ENCODE data around the gene TFDP1. TPM values are rescaled to one million over a fixed set of nuclear protein-coding genes. Genes with fewer than 3 reads are reported as not detected.

Gene TFDP1
- total RNA-seq, 1 donor from 2014 or later: 34.5 TPM

DNA sequence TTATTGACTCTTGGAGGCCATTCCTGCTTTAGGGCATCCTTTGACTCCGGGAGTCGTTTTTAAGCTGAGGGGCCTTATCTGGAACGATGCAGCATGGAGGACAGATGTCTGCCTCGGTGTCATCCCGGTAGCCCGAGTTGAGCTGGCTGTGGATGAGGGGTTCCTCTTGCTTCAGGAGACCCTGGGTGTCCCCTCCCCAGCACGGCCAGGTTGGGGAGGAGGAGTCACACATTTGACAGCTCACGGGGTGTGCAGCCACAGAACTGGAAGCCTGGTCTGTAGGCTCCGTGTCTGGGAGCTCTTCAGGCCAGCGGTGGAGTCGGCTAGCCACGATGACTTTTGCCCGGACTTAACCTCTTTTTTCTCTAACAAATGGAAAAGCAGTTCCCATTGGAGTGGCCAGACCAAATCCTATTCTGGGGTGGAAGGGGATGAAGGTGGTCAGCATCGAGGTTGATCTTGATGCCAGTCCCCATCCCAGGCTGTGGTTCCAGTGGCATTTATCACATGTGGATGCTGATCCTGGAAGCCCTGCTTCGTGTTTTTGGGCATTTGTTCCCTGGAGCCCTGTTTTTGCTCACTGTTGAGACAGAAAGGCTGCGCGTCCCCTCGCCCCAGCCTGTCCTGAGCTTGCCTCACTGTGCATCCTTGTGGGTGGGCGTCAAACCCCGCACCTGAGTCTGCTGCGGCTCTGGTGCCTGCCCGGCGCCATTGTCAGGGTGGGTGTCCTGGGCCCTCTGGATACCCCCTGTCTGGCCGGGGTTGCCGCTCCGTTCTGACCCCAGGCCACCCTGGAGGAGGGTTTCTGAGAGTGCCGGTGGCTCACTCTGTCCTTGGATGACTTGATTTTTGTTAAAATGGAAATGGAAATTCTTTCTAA lies 12.0 kb downstream of the TFDP1 start:
- no peak for DNase-seq (ENCODE audit: low read depth in 2 of 2)

DNA sequence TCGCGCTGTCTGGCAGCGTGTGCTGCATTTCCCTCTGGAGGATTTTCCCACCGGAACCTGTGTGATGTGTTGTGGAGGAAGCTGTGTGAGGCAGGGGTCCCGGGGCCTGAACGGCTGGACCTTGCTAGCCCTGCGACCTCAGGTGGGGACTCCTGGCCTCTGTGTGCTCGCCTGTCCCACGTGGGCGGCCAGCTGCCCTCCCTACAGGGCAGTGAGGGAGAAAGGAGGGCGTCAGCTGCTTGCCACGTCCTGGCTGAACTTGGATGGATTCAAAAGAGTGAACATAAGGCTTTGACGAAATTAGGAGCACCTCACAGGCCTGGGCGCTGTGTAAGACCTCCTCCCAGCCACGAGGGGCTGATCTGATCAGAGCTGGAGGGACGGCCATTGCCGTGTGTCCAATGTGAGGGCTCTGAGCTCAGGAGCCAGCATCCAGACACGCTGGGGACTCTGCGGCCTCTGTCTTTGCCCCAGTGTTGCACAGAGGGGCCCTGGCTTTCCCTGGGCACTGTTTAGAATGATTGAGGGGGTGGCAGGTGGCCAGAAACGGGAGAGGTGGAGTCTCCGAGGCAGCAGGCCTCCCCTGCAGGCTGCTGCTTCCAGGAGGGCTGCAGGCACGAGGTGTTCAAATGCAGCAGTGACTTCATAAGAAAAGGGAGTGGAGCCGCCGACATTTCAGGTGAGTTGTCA lies 13.0 kb downstream of the TFDP1 start:
- no peak for DNase-seq (ENCODE audit: low read depth in 2 of 2)

DNA sequence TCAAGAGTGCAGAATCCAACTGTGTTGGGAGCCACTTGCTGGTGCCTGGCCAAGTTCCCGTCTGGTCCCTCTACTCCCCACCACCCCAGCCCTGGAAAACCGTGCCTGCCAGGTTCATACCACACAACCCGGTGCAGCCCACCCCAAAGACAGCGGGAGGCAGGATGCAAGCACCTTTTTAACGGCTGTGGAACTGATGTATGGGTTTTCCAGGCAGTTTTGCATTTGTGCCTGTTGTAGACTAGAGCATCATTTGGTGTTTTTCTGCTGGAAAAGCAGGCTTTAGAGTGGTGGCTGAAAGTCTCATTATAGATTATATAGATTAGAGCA lies 13.5 kb downstream of the TFDP1 start:
- no peak for DNase-seq (ENCODE audit: low read depth in 2 of 2)

DNA sequence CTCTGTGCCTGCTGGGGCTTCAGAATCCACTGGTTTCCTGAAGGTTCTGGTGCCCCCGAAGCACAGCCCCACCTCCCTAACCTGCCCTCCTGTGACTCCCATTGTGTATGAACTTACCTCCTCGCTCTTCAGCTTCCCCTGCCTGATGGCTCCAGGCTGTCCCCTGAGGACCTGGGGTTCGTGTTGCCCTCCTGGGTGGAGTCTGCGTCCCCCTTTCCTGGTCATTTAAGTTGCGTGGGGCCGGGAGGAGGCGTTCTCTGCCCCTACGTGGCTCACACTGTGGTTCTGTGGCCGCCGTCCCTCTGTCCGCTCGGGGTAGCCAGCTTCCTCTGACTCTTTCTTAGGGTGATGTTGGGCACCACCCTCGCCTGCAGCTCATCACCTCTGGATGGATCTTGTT lies 13.9 kb downstream of the TFDP1 start:
- DNase-seq (ENCODE audit: low read depth in 2 of 2): no peak

DNA sequence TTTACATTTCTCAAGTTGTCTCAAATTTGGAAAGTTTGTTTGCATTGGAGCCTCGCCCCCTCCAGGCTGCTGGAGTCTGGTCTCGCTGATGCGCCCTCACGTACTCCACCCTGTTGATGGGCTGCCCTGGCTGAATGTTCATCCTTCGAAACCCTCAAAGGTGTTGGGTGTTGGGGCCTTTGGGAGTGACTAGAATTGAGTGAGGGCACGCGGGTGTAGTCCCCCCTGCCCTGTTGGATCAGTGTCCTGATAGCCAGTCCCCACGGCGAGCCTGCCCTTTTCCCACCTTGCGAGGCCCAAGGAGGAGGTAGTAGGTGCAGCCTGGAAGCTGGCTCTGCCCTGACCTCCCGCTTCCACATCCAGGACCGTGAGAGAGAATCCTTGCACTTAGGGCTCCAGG lies 14.8 kb downstream of the TFDP1 start:
- DNase-seq (ENCODE audit: low read depth in 2 of 2): no peak

DNA sequence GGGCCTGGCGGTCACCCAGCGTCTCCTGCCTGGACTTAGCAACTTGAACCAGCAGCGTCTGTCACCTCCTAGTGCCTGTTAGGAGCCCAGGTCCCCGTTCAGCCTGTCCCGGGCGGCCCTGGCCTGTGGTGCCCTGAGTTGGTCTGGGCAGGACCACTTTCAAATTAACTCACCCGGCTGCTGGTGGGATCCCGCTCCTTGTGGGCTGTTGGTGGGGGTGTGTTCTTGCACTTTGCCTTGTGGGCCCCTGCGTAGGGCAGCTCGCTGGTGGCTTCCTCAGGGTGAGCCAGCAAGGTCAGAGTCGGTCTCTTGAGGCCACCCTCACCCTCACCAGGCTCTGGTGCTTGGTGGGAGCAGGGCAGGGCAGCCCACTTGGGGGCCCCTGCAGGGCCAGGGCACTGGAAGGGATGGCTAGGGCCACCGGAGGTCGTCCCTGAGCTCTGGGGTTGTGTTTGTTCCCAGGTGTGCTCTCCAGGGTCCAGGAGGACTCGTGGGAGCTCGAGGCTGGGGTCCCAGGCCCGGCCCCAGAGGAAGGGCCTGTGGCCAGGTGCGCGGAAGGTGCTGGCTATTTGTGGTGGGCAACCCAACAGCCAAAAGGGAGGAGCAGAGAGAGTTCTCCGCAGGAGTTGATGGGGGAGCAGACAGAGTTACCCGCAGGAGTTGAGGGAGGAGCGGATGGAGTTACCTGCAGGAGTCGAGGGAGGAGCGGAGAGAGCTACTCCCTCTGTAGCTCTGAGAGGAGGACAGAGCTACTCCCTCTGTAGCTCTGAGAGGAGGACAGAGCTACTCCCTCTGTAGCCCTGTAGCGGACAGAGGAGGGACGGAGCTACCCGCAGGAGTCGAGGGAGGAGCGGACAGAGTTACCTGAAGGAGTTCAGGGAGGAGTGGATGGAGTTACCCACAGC lies 16.9 kb downstream of the TFDP1 start:
- DNase-seq (ENCODE audit: low read depth in 2 of 2): no peak

DNA sequence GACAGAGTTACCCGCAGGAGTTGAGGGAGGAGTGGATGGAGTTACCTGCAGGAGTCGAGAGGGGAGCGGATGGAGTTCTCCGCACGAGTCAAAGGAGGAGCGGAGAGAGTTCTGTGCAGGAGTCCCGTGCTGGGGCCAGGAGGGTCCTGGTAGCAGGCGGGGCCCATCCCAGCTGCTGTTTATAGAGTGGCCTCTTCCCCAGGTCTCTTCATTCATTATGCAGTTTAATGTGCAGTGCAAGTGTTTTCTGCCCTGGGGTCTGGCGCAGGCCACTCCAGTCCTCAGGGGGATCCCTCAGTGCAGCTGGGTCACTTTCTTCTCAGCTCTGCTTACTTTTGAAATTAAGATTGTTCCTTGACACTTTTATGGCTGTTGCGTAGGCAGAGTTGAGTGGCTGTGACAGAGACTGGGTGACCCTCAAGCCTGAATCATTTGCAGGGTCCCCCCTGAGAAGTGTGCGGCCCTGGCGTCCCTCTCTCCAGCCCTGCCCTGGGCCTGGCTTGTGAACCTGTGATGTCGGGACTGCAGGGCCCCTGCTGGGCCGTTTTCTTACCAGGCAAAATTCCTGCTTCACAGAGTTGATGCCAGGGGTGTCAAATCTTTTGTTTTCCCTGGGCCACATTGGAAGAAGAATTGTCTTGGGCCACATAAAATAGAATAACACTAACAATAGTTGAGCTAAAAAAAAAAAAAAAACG lies 17.9 kb downstream of the TFDP1 start:
- no peak for DNase-seq (ENCODE audit: low read depth in 2 of 2)

DNA sequence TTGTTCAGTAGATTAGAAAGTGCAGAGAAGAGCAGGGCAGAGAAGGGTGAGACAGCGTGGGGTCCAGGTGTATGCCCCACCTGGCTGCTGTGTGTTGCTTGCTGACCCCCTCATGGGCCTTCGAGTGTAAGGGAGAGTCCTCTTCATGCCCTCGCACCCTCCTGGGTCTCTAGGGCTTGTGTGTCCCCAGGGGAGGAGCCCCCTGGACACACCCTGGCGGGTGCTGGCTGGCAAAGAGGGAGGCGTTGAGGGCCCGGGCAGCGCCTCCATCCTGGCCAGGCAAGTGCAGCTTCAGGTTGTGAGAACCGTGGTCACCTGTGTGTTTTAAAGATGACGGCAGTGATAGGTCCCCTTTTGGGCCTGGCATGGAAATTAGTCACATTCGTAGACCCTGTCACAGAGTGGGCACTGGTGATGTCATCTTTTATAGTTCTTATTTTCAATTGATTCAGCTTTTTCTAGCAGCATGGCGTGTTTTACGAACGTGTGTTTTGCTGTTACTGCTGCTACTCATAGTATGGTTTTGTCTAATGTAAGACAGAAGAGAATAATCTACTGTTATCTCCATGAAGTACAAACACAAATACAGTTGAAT lies 18.7 kb downstream of the TFDP1 start:
- DNase-seq (ENCODE audit: low read depth in 2 of 2): no peak

DNA sequence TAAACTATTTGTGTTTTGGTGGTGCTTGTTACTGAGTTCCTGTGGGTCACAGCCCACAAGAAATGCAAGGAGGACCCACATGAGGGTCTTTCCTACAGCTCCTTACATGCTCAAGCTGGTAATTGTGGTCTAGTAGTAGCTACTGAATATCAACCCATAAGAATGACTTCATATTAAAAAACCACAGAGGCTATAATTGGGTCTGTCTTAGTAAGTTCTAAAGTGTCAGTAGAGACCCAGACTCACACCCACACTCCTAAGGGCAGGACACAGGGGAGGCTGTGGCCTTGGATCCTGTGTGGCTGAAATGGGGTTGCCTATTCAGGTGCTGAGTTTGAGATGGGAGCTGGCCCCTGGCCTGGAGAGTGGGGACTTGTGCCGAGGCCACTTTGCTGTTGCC lies 19.6 kb downstream of the TFDP1 start:
- DNase-seq (ENCODE audit: low read depth in 2 of 2): no peak

DNA sequence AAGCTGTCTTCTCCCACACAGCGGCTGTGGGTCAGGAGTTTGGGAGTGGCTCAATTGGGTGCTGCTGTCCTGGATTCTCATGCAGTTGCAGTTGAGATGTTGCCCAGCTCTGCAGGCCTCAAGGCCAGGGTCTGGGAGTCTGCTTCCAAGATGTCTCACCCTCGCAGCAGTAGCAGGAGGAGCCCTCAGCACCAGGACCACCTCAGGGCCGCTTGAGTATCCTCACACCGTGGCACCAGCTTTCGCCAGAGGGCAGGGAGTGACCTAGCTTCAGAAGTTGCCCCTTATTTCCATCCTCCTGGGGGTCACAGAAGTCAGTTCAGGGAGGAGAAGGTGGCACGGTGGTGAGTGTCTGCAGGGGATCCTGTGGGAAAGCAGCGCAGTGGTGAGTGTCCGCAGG lies 20.9 kb downstream of the TFDP1 start:
- DNase-seq (ENCODE audit: low read depth in 2 of 2): no peak

DNA sequence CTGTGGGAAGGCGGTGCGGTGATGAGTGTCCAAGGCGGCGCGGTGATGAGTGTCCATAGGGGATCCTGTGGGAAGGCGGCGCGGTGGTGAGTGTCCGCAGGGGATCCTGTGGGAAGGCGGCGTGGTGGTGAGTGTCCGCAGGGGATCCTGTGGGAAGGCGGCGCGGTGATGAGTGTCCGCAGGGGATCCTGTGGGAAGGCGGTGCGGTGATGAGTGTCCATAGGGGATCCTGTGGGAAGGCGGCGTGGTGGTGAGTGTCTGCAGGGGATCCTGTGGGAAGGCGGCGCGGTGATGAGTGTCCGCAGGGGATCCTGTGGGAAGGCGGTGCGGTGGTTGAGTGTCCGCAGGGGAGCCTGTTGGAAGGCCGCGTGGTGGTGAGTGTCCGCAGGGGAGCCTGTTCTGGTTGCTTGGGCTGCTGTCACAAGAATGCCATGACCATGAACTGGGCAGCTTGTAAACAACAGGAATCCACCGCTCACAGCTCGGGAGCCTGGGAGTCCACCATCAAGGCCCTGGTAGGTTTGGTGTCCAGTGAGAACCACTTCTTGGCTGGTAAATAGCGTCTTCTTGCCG lies 21.4 kb downstream of the TFDP1 start:
- DNase-seq (ENCODE audit: low read depth in 2 of 2): no peak

DNA sequence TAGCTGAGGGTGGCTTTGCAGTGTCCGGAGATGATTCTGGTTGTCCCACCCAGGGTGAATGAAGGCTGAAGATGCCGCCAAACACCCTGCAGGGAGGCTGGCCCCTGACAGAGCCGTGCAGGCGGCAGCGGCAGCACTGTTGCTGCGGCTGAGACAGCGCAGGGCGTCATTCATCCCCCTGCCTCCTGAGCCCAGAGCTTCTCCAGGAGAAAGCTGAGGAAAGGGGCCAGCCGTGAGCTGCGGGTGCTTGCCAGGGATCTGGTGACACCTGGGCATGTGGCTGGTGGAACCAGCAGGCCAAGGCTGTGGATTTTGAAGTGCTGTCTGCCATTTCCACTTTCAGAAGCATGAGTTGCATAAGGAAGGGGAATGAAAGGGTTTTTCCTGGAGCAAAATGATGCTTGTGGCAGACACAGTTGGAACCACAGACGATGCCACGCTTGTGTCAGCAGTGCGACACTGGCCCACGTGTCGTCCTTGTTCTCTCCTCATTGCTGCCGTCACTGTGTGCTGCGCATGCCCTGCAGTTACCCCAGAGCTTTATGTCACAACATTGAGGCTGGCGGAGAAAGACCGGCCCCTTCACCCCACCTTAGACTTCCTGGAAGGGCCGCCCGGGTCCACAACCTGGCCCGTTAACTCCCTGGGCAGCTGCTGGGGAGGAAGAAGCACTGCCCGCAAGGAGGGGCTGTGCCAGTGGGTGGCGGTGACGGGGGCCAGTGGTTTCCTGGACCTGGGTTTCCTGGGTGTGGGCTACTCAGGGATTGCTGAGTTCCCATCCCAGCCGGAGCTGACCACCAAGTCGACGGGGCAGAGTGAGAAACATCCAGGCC lies 22.7 kb downstream of the TFDP1 start:
- DNase-seq (ENCODE audit: low read depth in 2 of 2): no peak

DNA sequence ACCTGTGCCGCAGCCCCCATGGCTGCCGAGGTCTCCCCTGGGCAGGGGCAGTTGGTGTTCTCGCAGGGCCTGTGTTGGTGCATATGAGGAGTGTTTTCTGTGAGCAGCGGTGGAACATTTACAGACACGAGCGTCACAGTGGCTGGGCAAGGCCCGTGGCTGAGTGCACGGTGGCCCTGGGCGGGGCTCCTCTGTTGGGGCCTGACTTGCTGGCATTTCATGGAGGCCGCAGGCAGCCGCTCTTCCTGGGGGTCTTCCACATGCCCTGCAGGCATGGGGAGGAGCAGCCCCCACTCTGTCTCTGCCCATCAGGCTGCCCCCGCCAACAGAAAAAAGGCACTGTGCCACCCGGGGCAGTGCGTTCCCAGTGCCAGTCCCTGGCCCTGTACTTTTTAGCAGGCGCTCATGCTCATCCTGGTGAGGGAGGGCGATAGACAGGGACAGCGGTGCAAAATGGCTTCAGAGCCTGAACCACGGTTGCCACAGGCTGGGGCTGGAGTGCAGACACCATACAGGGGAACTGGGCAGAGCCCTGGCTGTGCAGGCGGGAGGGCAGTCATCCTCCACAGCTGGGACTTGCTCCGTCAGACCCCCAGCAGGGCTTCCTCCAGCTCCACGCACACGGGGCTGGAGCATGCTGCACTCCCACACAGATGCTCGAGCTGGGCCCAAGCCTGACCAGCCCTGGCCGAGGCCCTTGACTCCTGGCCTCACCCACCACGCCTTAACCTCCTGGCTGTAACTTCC lies 23.5 kb downstream of the TFDP1 start:
- no peak for DNase-seq (ENCODE audit: low read depth in 2 of 2)

DNA sequence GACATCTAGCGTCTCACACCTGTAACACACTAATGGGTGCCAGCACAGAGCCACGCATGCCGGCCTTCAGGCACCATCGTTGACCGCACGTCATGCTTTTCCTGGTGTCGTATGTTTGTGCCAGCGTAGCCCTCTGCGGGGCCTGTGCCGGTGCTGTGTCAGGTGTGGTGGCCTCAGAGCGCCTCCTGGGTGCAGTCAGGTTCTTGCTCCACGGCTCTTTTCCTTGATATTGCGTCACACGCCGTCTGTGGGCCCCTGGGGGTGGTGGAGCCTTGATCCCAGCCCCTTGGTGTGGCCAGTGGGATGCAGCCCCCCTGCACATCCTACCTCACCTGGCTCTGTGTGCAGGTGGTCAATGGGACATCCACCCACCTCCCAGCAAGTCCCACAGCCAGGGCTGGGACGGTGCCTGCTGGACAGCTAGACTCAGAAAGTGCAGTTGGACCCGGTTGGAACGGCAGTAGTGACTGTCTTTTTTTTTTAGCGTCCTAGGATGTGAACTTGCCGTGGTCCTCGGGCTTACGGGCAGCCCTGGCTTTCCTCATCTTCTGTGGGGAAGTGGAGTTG lies 24.5 kb downstream of the TFDP1 start:
- DNase-seq (ENCODE audit: low read depth in 2 of 2): no peak

DNA sequence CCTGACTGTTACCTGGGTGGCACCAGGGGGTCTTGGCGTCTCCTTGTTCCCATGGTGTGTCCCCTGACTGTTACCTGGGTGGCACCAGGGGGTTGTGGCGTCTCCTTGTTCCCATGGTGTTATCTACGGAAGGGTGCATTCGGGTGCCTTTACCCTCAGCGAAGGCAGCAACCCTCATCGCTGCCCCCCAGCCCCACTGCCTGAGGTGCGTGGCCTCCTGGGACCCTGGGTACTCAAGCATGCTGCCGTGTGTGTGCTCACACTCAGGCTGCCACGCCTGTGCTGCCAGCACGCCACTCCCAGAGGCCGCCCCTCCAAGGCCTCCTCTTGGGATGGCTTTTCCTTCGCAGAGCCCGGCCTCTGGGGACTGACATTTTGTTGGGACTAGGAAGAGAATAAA lies 25.1 kb downstream of the TFDP1 start:
- DNase-seq (ENCODE audit: low read depth in 2 of 2): no peak

DNA sequence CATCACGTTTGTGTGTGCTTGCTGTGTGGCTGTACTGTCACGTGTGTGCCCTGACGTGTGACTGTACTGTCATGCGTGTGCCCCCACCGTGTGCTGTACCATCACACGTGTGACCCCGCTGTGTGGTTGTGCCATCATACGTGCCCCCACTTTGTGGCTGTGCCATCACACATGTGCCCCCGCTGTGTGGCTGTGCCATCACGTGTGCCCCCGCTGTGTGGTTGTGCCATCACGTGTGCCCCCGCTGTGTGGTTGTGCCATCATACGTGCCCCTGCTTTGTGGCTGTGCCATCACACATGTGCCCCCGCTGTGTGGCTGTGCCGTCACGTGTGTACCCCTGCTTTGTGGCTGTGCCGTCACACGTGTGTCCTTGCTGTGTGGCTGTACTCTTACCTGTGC lies 25.7 kb downstream of the TFDP1 start:
- no peak for DNase-seq (ENCODE audit: low read depth in 2 of 2)

DNA sequence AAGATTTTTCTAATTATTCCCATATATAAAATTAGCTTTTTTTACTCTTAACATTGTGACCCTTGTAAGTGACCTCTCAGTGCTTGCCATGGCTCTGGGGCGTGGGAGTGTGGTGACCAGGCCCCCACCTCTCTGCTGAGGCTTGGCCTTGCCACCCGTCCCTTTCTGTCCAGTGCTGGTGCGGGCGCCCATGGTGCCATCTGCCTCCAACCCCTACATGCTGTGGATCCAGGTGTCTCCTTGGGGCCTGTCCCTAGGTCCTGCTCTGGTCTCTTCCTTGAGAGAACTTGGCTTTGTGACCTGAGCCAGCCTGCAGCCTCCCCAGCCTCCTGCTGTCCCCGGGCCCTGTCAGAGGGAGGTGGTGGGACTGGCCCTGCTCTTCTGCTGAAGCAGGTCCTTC lies 27.4 kb downstream of the TFDP1 start:
- no peak for DNase-seq (ENCODE audit: low read depth in 2 of 2)

DNA sequence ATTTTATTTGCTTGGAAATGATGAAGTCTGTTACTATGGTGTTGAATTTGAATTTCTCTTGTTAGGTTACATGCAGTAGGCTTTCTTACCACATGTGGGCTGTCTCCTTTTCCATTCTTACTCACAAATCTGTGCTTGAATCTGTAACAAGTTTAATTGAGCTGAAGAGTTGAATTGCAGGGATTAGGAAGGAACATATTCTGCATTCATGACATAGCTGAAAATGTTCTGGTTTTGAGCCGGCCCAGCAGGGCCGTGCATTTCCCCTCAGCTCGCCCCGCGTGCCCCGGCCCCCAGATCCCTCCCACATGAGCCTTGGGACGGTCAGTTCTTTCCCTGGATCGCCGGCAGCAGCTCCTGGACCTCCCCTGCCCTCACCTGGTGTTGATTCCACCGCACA lies 28.1 kb downstream of the TFDP1 start:
- no peak for DNase-seq (ENCODE audit: low read depth in 2 of 2)

Measured in lung microvascular endothelial cell (primary cell).